Right cardiac atrium (tissue), 5 donors: ENCODE results near the gene EIF4E. TPM values are rescaled to one million over a fixed set of nuclear protein-coding genes. Genes with fewer than 3 reads are reported as not detected.

ENCODE experiments used
- ATAC-seq, 2 donors: fragments of 200-7000 bp; cut with Tn5 transposase; one replicate each; pipeline versions ENCODE4 v1.8.0 to v1.9.1; 2020; ENCODE audit warnings: moderate library complexity in 2 of 2, mild to moderate bottlenecking in 1 of 2
- DNase-seq, 3 donors: peaks; one replicate each; pipeline ENCODE4 v3.0.0-alpha.2; 2020
- H3K27ac ChIP-seq: one replicate; pipeline ENCODE4 v1.5.1; 2013; ENCODE audit warnings: mild to moderate bottlenecking, low read length, control low read depth, moderate library complexity
- H3K27me3 ChIP-seq: one replicate; pipeline ENCODE4 v1.6.1; 2013; ENCODE audit not compliant: control insufficient read depth, insufficient read depth
- H3K4me1 ChIP-seq: one replicate; pipeline ENCODE4 v1.6.1; 2013; ENCODE audit warnings: low read length; ENCODE audit not compliant: control insufficient read depth, insufficient read depth
- H3K4me3 ChIP-seq: one replicate; pipeline ENCODE4 v1.5.1; 2013; ENCODE audit warnings: low read length, control low read depth
- H3K9me3 ChIP-seq: one replicate; pipeline ENCODE4 v1.6.1; 2013; ENCODE audit warnings: low read length; ENCODE audit not compliant: control insufficient read depth
- WGBS: extraction: QIAGEN DNeasy Blood & Tissue Kit; methylation state at CpG from one replicate; pipeline ENCODE4 v1.1.7; 2013; 5-methylcytosine and 5-hydroxymethylcytosine counted together
- intact Hi-C, 4 donors: fragments of 100-400 bp; cut with DNase I; formaldehyde crosslinking; loops; one replicate each; pipeline versions ENCODE4 v1.11.0 to v1.14.0; 2022 to 2023
- long read RNA-seq, 4 donors: library from polyadenylated mRNA; unstranded; transcript quantifications; one replicate each; pipeline ENCODE4 v2.0.0, GENCODE V29; 2020 to 2021
- polyA plus RNA-seq: library from polyadenylated mRNA; stranded (reverse); fragments of 200-250 nt; gene quantifications from one replicate; pipeline ENCODE4 v1.2.3, GENCODE V29; 2013
- total RNA-seq, 4 donors: library from RNA; stranded (reverse); fragmentation: NEBNext Ultra II Directional; extraction: Animal tissue kit (Norgen Biotek cat#: 25700); gene quantifications; one replicate each; pipeline ENCODE4 v1.2.1, GENCODE V29; 2021
- donor health status: healthy with polysubstance abuse.
- donor health status: DM: no; HTN: yes; CAD: no.
- donor health status: DM: no; HTN: no; CAD: no.
- donor health status: DM: no; HTN: yes; CAD: no; lungs with severe emphysema.
- donor health status: DM: yes; HTN: yes; CAD: no.

Gene EIF4E, protein sequence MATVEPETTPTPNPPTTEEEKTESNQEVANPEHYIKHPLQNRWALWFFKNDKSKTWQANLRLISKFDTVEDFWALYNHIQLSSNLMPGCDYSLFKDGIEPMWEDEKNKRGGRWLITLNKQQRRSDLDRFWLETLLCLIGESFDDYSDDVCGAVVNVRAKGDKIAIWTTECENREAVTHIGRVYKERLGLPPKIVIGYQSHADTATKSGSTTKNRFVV
- total RNA-seq, result 10 to 100 TPM; 54.5 to 73.4 (median 67.3) TPM
- 26.3 TPM for polyA plus RNA-seq
- long read RNA-seq, donor 1, full-length matches to known transcripts, result 49 of 57 reads
- long read RNA-seq, donor 1, partial matches to known transcripts, result 2 of 57 reads
- long read RNA-seq, donor 1, other reads (novel, unspliced or antisense), result 6 of 57 reads
- long read RNA-seq, donor 2, full-length matches to known transcripts, result 21 of 24 reads
- long read RNA-seq, donor 2, partial matches to known transcripts, result 1 of 24 reads
- long read RNA-seq, donor 2, other reads (novel, unspliced or antisense), result 2 of 24 reads
- long read RNA-seq, donor 3, full-length matches to known transcripts, result 122 of 142 reads
- long read RNA-seq, donor 3, partial matches to known transcripts, result 13 of 142 reads
- long read RNA-seq, donor 3, other reads (novel, unspliced or antisense), result 7 of 142 reads
- long read RNA-seq, donor 4, full-length matches to known transcripts, result 23 of 28 reads
- long read RNA-seq, donor 4, partial matches to known transcripts, result 2 of 28 reads
- long read RNA-seq, donor 4, other reads (novel, unspliced or antisense), result 3 of 28 reads

DNA sequence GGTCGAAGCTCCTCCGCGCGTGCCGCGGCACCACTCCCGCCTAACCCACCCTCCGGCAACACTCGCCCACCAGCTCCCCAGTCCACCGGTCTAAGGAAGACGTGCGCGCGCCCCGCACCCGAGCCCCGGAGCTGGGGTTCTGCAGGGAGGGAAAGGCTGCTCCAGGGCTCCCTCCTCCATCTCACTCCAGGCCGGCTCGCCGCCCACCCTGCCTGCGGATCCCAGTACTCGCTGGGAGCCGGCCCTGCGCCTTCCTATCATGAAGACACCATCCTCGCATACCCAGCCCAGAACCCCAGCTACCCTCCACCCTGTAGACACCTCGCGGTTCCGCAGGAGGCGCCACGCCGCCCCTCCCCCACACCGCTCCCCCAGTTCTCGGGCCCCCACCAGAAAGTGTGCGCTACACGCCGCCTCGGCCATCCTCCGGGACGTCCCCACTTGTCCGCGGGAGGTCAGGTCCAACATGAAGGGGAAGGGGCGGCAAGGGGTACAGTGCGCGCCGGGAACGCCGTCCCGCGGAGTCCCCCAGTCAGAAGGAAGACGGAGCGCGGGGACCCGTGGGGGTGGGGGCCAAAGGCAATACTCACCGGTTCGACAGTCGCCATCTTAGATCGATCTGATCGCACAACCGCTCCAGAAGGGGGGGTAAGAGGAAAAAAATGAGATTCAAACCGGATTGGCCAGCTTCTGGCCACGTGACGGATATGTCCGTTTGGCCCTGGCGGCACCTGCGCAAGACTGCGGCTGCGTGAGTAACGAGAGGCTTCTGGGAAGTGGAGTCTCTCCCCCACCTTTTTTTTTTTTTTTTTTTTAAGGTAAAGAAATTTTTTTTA lies at the start of gene EIF4E:
TSS of gene EIF4E (minus strand) at position 629 of the 836 bp plus-strand sequence. CDS start at position 608, 21 bp downstream.
- no peaks in the 10 kb centered on the region for H3K9me3 ChIP-seq
- H3K4me3 ChIP-seq, result peak within 1 kb of the TSS; percentile 79
- peak within 1 kb of the TSS; percentile 98 for H3K27ac ChIP-seq
- no peaks in the 10 kb centered on the region for H3K27me3 ChIP-seq
- under 1% methylated on average over 68 of the region's 68 CpGs for WGBS
- DNase-seq, result peak; percentile 98 to 99 (median 99)
- H3K4me1 ChIP-seq, result no peaks in the 10 kb centered on the region
- intact Hi-C loops, result no loop called here
- peak; percentile 96 to 97 for ATAC-seq

DNA sequence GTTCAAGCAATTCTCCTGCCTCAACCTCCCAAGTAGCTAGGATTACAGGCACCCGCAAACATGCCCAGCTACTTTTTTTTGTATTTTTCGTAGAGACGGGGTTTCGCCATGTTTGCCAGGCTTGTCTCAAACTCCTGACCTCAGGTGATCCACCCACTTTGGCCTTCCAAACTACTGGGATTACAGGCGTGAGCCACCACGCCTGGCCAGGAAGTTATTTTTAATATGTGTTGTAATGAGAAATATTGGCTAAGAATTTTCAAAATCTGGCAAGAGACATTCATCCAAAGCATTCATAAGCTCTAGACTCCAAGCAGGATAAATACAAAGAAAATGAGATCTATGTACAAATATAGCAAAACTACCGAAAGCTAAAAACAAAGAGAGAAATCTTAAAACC lies 48.6 kb upstream of the EIF4E start:
- Histone ChIP-seq H3K27ac (no peak overlapping the region), H3K27me3 (peaks cover 2% of the 10 kb centered on the region), H3K4me1 (no peaks in the 10 kb centered on the region), H3K9me3 (no peaks in the 10 kb centered on the region), H3K4me3 (no peak overlapping the region)
- intact Hi-C loops, result no loop called here
- WGBS, result 79% methylated on average over 7 of the region's 7 CpGs
- ATAC-seq, result no peak
- DNase-seq, result no peak

DNA sequence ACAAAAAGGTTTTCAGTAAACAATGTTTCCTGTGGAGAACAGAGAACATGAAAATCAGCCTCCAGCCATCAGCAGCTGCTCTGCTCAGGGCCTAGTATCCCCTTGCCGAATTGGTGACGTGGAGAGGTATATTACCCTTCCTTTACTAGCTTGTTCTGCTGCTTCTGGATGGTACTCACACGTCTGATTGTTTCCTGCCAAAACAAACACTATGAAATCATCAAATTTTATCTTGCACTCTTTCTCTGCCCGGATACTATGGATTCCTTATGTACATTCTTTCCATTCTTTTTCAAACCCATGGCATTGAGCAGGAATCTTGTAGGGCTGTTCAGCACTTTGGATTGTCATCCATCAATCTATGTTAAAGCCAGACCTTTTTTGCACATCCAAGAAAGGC lies 47.8 kb upstream of the EIF4E start:
- ATAC-seq, result no peak
- intact Hi-C loops, result no loop called here
- Histone ChIP-seq H3K9me3 (no peaks in the 10 kb centered on the region), H3K27me3 (no peaks in the 10 kb centered on the region), H3K4me3 (no peak overlapping the region), H3K27ac (no peak overlapping the region), H3K4me1 (no peaks in the 10 kb centered on the region)
- 39% methylated on average over 4 of the region's 4 CpGs for WGBS
- DNase-seq, result no peak

DNA sequence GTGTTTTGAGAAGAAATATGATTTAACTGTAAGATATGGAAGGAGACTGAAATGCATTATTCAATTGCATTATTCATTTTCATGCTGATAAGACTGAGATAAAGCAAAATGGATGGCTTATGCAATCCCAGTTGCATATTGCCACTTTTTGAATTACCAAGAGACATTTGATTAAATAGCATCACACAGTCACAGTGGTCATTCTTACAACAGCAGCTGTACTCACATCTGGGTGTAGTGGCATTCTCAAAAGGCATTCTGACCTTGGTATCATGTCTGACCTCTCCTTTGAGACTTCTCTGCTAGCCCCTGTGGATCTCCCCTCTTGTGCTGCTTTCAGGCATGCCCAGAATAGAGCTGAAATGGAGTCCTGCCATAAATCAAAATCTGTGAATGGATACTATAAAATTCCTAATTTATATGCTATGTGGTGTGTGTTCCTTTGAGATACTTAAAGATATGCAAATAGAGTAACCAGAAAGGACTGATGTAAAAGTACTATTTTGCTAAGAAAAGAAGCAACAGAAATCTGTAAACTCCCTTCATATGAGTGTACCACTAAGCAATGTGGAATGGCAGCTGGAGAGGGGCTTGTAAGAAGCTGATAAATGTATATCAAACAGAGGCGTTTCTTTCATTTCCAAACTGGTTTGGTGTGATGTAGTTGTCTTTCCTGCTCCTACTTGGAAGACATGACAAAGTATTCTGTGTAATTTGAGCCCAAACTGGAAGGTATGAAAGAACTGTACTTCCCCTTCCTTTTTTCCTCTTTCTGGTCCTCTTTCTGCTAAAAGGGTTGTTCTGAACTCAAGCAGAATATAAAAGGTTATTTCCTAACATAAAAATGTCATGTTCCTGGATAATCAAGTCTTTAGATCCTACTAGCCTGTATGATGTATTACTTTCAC lies 41.2 kb upstream of the EIF4E start:
- no peak overlapping the region for H3K4me3 ChIP-seq
- intact Hi-C loops, result no loop called here
- no peaks in the 10 kb centered on the region for H3K4me1 ChIP-seq
- WGBS, result 23% methylated on average over 1 of the region's 1 CpG
- ATAC-seq (no peak), DNase-seq (no peak)
- no peaks in the 10 kb centered on the region for H3K9me3 ChIP-seq
- no peaks in the 10 kb centered on the region for H3K27me3 ChIP-seq
- H3K27ac ChIP-seq, result no peak overlapping the region

DNA sequence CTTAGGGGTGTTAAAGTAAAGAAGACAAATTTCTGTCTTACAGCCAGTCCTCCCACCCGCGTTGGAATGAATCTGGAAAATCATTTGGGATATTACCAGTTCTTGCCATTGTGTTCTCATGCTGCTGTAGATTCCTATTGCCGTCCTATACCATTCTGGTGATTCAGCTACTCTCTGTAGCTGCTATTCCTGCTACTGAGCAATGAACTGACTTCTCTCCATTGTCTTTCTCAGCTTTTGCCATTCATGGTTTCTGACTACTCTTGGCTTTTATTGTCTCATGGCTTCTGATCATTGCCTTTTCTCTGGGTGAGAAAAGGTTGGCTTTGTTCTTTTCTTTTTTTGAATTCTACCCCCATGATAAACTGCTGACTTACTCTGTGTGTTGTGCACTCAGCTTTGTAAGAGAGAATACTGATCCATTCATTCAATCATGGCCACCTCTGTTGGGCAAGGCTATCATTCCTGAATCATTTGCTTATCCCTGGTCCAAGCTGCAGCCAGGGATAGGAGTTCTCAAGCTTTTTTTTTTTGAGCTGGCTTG lies 38.9 kb upstream of the EIF4E start:
- Histone ChIP-seq H3K27ac (no peak overlapping the region), H3K9me3 (no peaks in the 10 kb centered on the region), H3K4me3 (no peak overlapping the region), H3K27me3 (no peaks in the 10 kb centered on the region), H3K4me1 (no peaks in the 10 kb centered on the region)
- intact Hi-C loops, result no loop called here
- DNase-seq (no peak), ATAC-seq (no peak)
- WGBS, result 80% methylated on average over 3 of the region's 3 CpGs

DNA sequence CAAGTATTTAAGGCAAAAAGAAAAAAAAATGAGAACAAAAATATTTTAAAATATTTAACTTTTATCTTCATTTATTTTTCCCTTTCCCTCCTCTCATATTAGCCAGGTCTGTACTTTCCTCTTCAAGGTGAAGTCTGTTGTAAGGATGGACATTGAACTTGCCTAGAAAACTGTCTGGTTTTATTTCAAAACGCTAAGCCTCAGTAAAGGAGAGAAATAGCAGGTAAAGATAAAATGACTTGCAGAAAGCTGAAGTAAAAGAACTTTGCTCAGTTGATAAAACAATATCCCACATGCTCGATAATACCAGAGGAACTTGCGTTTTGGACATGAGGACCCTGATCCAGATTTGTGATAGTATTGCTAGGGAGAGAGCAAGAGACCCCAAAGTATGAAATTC lies 38.0 kb upstream of the EIF4E start:
- H3K4me3 ChIP-seq, result no peak overlapping the region
- DNase-seq (no peak), ATAC-seq (no peak)
- H3K4me1 ChIP-seq, result no peaks in the 10 kb centered on the region
- no peak overlapping the region for H3K27ac ChIP-seq
- intact Hi-C loops, result no loop called here
- H3K9me3 ChIP-seq, result no peaks in the 10 kb centered on the region
- WGBS, result 88% methylated on average over 3 of the region's 3 CpGs
- no peaks in the 10 kb centered on the region for H3K27me3 ChIP-seq

DNA sequence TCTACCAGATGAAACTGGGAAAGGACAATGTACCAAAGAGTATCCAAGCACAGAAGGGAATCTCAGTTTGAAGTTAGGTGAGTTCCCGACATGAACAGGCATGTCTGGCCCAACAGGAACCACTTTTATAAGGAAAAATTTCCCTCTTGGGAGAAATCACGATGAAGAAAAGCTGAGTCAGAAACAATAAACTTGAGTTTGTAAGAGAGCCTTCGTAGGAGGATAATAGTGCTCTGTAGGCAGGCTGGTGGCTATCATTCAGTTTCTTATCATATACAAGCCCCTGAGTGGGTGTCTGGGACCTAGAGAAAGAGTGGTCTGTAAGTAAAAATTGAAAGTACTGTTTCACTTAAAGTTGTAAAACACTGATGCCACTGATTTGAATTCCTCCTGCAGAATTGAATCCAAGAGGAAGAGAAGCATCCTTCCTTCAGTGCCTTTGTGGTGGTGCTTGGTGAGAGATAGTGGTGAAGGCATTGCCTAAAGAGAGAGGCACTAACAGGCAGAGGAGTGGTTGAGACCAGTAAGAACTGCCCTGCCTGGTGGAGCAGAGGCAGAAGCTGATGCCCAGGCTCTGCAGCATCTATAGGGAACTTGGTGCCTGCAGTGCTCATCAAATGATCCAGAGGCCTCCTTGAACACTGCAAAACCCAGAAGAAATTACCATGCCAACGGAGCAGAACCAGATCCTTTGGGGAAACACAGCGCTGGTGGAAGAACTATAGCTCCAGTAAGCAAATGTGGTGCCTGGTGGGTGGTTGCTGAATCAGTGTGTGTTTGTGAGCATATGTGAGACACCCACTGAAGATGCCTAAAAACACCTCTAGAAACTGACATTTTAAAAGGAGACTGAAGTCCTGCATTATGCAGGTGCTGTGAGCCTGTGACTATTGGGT lies 34.9 kb upstream of the EIF4E start:
- no peaks in the 10 kb centered on the region for H3K4me1 ChIP-seq
- H3K4me3 ChIP-seq, result no peak overlapping the region
- 71% methylated on average over 5 of the region's 5 CpGs for WGBS
- DNase-seq, result no peak
- ATAC-seq, result no peak
- H3K9me3 ChIP-seq, result no peaks in the 10 kb centered on the region
- no peaks in the 10 kb centered on the region for H3K27me3 ChIP-seq
- no peak overlapping the region for H3K27ac ChIP-seq
- intact Hi-C loops, result no loop called here

DNA sequence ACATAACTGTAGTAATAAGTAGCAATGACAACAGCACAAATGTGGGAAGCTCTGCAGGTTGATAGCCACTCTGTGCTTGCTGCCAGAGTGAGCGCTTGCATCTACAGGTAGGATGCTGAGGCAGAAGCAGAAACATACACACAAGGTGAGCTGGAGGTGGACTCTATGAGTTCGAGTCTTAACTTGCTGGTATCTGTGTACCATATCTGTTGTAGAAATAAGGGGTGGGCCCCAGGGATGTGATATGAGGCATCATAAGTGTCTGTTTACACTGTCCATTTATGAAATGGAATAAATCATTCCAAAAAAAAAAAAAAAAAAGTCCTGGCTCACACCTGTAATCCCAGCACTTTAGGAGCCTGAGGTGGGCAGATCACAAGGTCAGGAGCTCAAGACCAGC lies 32.8 kb upstream of the EIF4E start:
- H3K27ac ChIP-seq, result no peak overlapping the region
- H3K4me1 ChIP-seq, result no peaks in the 10 kb centered on the region
- ATAC-seq (no peak), DNase-seq (no peak)
- no peaks in the 10 kb centered on the region for H3K9me3 ChIP-seq
- no peaks in the 10 kb centered on the region for H3K27me3 ChIP-seq
- intact Hi-C loops, result no loop called here
- no peak overlapping the region for H3K4me3 ChIP-seq
- WGBS, result 85% methylated on average over 2 of the region's 2 CpGs

DNA sequence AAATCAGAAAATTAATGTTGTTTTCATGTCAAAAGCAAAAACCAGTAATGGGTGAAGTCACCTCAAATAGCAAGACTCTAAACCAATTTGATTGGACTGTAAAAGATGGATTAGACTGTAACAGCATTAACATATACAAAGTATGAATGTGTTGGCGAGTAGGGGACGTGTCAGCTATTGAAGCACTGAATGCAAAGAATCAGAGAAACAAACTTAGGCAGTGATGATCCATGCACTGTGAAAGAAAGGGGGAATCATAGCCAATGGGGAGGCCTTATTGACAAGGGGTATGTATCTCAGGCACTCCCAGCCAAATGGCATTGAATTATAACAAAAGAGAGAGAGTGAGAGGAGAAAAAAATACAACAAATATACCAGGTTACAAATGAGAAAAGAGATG lies 30.5 kb upstream of the EIF4E start:
- DNase-seq, result no peak
- no peaks in the 10 kb centered on the region for H3K9me3 ChIP-seq
- no peak overlapping the region for H3K4me3 ChIP-seq
- intact Hi-C loops, result no loop called here
- WGBS, result 92% methylated on average over 2 of the region's 2 CpGs
- no peaks in the 10 kb centered on the region for H3K4me1 ChIP-seq
- H3K27ac ChIP-seq, result no peak overlapping the region
- no peak for ATAC-seq
- no peaks in the 10 kb centered on the region for H3K27me3 ChIP-seq
